GM11168 (cell line): ENCODE results near the gene CDH23.

ENCODE experiments used
- in situ Hi-C: fragments of 300-500 bp; cut with MboI; formaldehyde crosslinking; loops from one replicate; pipeline ENCODE4 v1.12.0; 2022; ENCODE audit warnings: low sequenced_read_pairs; ENCODE audit not compliant: unreplicated experiment

Gene CDH23

GRCh38 chr10:71751515-71752224, 354.9 kb downstream of the CDH23 start:
- in situ Hi-C loops: no loop called here

- in situ Hi-C loops: no loop called here
Observed at GRCh38 chr10:71752391-71753090, 355.8 kb downstream of the CDH23 start.

- in situ Hi-C loops: no loop called here
Observed at GRCh38 chr10:71753091-71753959, 356.6 kb downstream of the CDH23 start.

- in situ Hi-C loops: no loop called here
Observed at GRCh38 chr10:71753960-71754505, 357.3 kb downstream of the CDH23 start.

GRCh38 chr10:71754562-71754961, 357.8 kb downstream of the CDH23 start:
- in situ Hi-C loops: no loop called here

- in situ Hi-C loops: no loop called here
Observed at GRCh38 chr10:71755179-71755879, 358.6 kb downstream of the CDH23 start.

GRCh38 chr10:71756311-71757191, 359.8 kb downstream of the CDH23 start:
- in situ Hi-C loops: no loop called here

GRCh38 chr10:71757399-71757922, 360.7 kb downstream of the CDH23 start:
- in situ Hi-C loops: no loop called here

- in situ Hi-C loops: no loop called here
Observed at GRCh38 chr10:71761105-71761511, 364.4 kb downstream of the CDH23 start.

- in situ Hi-C loops: no loop called here
Observed at GRCh38 chr10:71761541-71762113, 364.9 kb downstream of the CDH23 start.

GRCh38 chr10:71762324-71762723, 365.6 kb downstream of the CDH23 start:
- in situ Hi-C loops: no loop called here

GRCh38 chr10:71763352-71764127, 366.8 kb downstream of the CDH23 start:
- in situ Hi-C loops: no loop called here

- in situ Hi-C loops: no loop called here
Observed at GRCh38 chr10:71765176-71765904, 368.6 kb downstream of the CDH23 start.

GRCh38 chr10:71765906-71766716, 369.4 kb downstream of the CDH23 start:
- in situ Hi-C loops: no loop called here

- in situ Hi-C loops: no loop called here
Observed at GRCh38 chr10:71766717-71767419, 370.1 kb downstream of the CDH23 start.
